Lower leg skin (tissue), 3 donors: ENCODE data around the gene PRDM2.

ENCODE experiments used
- POLR2A ChIP-seq, 2 donors: fragments of 450-650 bp; IDR thresholded peaks; one replicate each; pipeline ENCODE4 v1.6.1; 2016 to 2017; ENCODE audit warnings: antibody characterized with exemption in 2 of 2, mild to moderate bottlenecking in 1 of 2, moderate library complexity in 1 of 2
- TF ChIP-seq, protein P1 (sequence below), 3 donors: fragments of 450-650 bp; IDR thresholded peaks; one replicate each; pipeline ENCODE4 v1.5.1; 2016; ENCODE audit warnings: antibody characterized with exemption in 3 of 3, mild to moderate bottlenecking in 3 of 3, moderate library complexity in 2 of 3

DNA sequence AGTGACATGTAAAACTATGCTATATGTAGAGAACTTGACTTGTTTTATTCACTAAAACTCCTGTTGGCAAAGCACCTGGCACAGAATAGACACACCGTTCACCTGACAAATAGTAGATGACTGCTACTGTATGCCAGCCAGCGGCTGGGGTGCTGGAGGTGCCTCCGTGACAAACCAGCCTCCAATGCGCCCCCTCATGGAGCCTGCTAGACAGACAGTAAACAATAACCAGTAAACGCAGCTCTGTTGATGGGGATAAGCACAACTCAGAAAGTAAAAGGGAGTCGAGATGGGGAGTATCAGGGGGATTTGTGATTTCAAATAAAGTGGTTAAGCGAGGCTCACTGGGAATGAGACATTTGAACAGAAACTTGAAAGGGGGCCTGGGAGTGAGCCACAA is 107.2 kb downstream of the PRDM2 start:
- TF ChIP-seq, protein P1, sequence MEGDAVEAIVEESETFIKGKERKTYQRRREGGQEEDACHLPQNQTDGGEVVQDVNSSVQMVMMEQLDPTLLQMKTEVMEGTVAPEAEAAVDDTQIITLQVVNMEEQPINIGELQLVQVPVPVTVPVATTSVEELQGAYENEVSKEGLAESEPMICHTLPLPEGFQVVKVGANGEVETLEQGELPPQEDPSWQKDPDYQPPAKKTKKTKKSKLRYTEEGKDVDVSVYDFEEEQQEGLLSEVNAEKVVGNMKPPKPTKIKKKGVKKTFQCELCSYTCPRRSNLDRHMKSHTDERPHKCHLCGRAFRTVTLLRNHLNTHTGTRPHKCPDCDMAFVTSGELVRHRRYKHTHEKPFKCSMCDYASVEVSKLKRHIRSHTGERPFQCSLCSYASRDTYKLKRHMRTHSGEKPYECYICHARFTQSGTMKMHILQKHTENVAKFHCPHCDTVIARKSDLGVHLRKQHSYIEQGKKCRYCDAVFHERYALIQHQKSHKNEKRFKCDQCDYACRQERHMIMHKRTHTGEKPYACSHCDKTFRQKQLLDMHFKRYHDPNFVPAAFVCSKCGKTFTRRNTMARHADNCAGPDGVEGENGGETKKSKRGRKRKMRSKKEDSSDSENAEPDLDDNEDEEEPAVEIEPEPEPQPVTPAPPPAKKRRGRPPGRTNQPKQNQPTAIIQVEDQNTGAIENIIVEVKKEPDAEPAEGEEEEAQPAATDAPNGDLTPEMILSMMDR (IDR thresholded peaks at IDR 0.05): no peak
- no peak for TF ChIP-seq POLR2A (IDR thresholded peaks at IDR 0.05)
